Activated naive CD8-positive, alpha-beta T cell treated with anti-CD3 and anti-CD28 coated beads for 36 hours (primary cell): ENCODE data around the gene CST4. TPM values are rescaled to one million over a fixed set of nuclear protein-coding genes. Genes with fewer than 3 reads are reported as not detected.
"Not testable (repeated sequence)": the region's sequence is repeated elsewhere in the genome, so short reads cannot be mapped to it uniquely, and the experiment has no call there.

ENCODE experiments used
- DNase-seq: peaks from one replicate; pipeline ENCODE4 v3.0.0; 2021
- H3K27ac Mint-ChIP-seq: one replicate; pipeline ENCODE4 v1.8.0; 2022; ENCODE audit warnings: mild to moderate bottlenecking, moderate library complexity, mixed read lengths
- H3K27me3 Mint-ChIP-seq: one replicate; pipeline ENCODE4 v1.8.0; 2022; ENCODE audit warnings: mild to moderate bottlenecking, mixed read lengths
- H3K36me3 Mint-ChIP-seq: one replicate; pipeline ENCODE4 v1.8.0; 2021; ENCODE audit warnings: mild to moderate bottlenecking, mixed read lengths
- H3K4me1 Mint-ChIP-seq: one replicate; pipeline ENCODE4 v1.8.0; 2021; ENCODE audit warnings: mixed read lengths
- H3K4me3 Mint-ChIP-seq: one replicate; pipeline ENCODE4 v1.8.0; 2022; ENCODE audit warnings: mild to moderate bottlenecking, moderate library complexity, mixed read lengths
- H3K9me3 Mint-ChIP-seq: one replicate; pipeline ENCODE4 v1.8.0; 2022; ENCODE audit warnings: mixed read lengths
- total RNA-seq, 2 experiments: library from RNA; stranded (reverse); gene quantifications; one replicate each; pipeline ENCODE4 v1.2.3, GENCODE V29; 2021

The CST4 gene
- total RNA-seq, 2 experiments from 2014 or later, result not detected

GRCh38 chr20:23646106-23646873 is 42.5 kb downstream of the CST4 start:
- no peaks in the 10 kb centered on the region for H3K27me3 Mint-ChIP-seq
- H3K9me3 Mint-ChIP-seq, result no peaks in the 10 kb centered on the region
- no peak overlapping the region for H3K4me3 Mint-ChIP-seq
- H3K36me3 Mint-ChIP-seq, result no peaks in the 10 kb centered on the region
- no peak overlapping the region for H3K27ac Mint-ChIP-seq
- no peak for DNase-seq
- no peaks in the 10 kb centered on the region for H3K4me1 Mint-ChIP-seq

DNA sequence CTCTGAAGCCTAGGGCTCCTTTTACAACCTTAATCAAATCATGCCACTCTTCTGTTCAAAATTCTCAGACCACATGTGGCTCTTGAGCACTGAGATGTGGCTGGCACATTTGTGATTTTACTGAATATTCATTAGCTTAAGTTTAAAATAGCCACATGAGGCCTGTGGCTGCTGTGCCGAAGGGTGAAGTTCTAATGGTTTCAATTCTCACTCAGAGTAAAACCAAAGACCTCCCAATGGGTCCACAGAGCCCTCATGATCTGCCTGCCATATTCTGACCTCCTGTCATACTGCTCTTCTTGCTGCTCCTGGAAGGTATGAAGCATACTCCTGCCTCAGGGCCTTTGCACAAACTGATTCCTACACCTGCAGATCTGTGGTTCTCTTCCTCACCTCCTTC is 43.3 kb downstream of the CST4 start:
- H3K36me3 Mint-ChIP-seq, result no peaks in the 10 kb centered on the region
- no peak overlapping the region for H3K27ac Mint-ChIP-seq
- no peak overlapping the region for H3K4me3 Mint-ChIP-seq
- no peaks in the 10 kb centered on the region for H3K9me3 Mint-ChIP-seq
- H3K4me1 Mint-ChIP-seq, result no peaks in the 10 kb centered on the region
- no peaks in the 10 kb centered on the region for H3K27me3 Mint-ChIP-seq
- no peak for DNase-seq

DNA sequence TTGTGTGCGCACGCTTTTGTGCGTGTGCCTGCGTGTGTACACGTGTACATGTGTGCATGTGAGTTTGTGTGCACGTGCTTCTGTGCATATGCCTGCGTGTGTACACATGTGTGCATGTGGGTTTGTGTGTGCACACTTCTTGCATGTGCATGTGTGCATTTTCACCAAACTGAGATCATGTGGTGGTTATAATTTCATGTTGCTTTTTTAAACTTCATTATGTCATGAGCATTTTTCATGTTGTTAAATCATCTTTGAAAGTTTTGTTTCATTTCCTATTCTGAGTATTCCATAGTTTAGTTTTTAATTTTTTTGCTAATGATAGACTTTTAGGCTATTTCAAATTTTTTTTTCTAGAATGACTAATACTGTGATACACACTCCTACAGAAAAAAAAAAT is 44.7 kb downstream of the CST4 start:
- Mint-ChIP-seq H3K27me3 (peaks cover 7% of the 10 kb centered on the region), H3K9me3 (no peaks in the 10 kb centered on the region), H3K36me3 (no peaks in the 10 kb centered on the region), H3K27ac (no peak overlapping the region), H3K4me3 (no peak overlapping the region), H3K4me1 (no peaks in the 10 kb centered on the region)
- no peak for DNase-seq

- DNase-seq, result no peak
- Mint-ChIP-seq H3K27ac (no peak overlapping the region), H3K9me3 (no peaks in the 10 kb centered on the region)
These were observed 45.2 kb downstream of the CST4 start for GRCh38 chr20:23643659-23644058.

DNA sequence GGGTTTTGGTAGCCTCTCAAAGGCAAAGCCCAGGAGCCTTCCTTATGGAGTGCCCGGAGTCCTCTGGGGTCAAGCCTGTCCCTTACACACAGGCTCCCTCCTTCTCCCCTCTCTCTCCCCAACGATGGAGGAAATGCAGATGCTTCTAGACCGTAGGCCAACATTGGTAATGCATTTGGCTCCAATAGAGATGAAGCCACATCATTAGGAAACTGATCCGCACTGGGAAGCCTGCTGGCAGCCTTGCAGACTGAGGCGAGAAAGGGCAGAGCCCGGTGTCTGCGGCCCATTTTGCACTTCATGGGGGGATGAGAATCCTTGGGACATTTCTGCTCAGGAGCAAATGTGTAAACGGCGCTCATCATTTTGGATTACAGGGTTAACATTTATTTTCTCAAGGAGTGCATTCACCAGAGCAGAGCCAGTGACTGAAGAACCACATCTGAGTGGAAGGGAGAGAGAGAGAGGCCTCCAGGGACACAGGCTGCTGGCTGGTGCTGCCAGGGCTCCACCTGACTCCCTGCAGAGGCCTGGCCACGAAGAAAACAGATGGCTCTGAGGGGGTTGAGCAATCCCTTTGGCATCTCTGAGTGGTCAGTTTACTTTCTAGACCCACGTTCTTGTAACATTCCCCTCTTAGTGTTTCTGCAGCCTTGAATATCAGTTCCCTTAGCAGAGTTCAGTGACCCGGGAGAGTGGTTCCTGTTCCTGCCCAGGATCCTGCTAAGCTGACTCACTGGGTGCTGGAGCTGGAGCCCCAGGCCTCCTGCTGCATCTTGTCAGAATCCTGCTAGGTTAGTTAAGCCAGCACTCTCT is 46.7 kb downstream of the CST4 start:
- no peak for DNase-seq
- H3K36me3 Mint-ChIP-seq, result no peaks in the 10 kb centered on the region
- no peak overlapping the region for H3K4me3 Mint-ChIP-seq
- no peaks in the 10 kb centered on the region for H3K9me3 Mint-ChIP-seq
- peaks cover under 1% of the 10 kb centered on the region for H3K4me1 Mint-ChIP-seq
- peaks cover 15% of the 10 kb centered on the region for H3K27me3 Mint-ChIP-seq
- H3K27ac Mint-ChIP-seq, result no peak overlapping the region

More at GRCh38 chr20:23643659-23644058, 45.2 kb downstream of the CST4 start:
- Mint-ChIP-seq H3K27me3 (peaks cover 10% of the 10 kb centered on the region), H3K4me1 (no peaks in the 10 kb centered on the region), H3K4me3 (no peak overlapping the region), H3K36me3 (no peaks in the 10 kb centered on the region)

GRCh38 chr20:23640671-23641667 is 47.9 kb downstream of the CST4 start:
- DNase-seq, result no peak
- Mint-ChIP-seq H3K9me3 (no peaks in the 10 kb centered on the region), H3K4me3 (no peak overlapping the region), H3K36me3 (no peaks in the 10 kb centered on the region), H3K4me1 (peaks cover 3% of the 10 kb centered on the region), H3K27me3 (peaks cover 27% of the 10 kb centered on the region), H3K27ac (no peak overlapping the region)

DNA sequence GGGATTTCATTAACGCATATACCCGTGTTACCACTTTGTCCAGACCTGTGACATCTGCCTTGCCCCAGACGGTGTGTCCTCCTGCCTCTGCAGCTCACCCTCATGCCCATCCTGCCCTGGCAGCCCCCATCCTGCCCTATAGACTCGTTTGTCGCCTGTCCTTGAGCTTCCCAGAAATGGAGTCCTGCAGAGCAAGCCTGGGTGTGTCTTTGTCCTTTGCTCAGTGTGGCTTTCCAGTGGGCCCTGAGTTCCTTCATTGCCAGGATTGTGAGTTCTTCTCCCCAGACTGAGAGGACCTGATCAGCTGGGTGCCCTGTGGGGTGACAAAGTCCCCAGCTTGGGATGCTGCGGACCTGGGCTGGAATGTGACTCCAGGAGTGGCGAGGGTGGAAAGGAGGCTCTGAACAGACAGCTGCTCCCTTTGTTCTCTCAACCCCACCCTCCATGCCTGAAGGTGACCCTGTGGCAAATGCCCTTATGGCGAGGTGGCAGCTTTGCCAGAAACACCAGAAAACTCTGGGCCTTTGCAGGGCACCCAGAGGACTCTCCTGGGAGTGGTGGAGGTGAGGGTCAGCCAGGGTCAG is 48.7 kb downstream of the CST4 start:
- Mint-ChIP-seq H3K4me1 (peaks cover 3% of the 10 kb centered on the region), H3K27ac (no peak overlapping the region), H3K9me3 (no peaks in the 10 kb centered on the region), H3K4me3 (no peak overlapping the region), H3K36me3 (no peaks in the 10 kb centered on the region), H3K27me3 (peaks cover 29% of the 10 kb centered on the region)
- DNase-seq, result no peak

DNA sequence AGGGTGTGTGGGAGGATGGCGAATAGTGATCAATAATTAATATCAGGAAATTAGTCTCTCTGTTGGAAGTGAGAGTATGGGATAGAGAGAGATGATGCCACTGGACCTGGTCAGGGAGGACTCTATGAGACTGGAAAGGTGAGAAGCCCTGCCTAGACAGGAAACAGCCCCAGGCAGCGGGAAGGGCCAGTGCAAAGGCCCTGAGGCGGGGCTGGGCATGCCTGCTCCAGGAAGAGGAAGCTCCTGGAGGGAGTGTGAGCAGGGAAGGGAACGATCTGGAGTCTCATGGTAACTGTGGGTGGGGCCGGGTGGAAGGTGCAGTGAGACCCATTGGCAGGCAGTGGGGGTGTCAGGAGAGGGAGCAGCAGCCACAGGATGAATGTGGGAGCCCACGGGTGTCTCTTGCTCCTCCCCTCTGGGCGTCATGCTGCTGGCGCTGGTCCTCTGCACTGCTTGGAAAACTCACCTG is 49.3 kb downstream of the CST4 start:
- no peak overlapping the region for H3K27ac Mint-ChIP-seq
- H3K9me3 Mint-ChIP-seq, result no peaks in the 10 kb centered on the region
- no peak overlapping the region for H3K4me3 Mint-ChIP-seq
- H3K27me3 Mint-ChIP-seq, result peaks cover 29% of the 10 kb centered on the region
- H3K36me3 Mint-ChIP-seq, result no peaks in the 10 kb centered on the region
- peaks cover 3% of the 10 kb centered on the region for H3K4me1 Mint-ChIP-seq
- no peak for DNase-seq

DNA sequence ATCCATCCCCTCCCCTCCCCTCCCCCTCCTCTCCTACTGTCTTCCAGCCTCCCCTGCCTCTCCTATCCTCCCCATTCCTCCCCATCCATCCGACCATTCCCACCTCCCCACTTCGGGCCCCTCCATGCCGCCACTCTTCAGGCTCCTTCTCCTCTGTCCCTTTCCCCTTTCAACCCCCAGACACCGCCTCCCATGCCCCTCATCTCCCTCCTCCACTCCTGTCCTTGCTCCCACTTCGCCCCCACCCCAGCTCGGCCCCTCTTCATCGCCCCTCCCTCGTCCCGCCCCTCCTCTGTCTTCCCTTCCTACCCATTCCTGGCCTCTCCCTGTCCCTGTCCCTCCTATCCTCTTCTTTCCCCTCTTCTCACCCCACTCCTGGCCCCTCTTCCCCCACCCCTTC is 50.5 kb downstream of the CST4 start:
- H3K27me3 Mint-ChIP-seq, result peaks cover 29% of the 10 kb centered on the region
- peaks cover 3% of the 10 kb centered on the region for H3K4me1 Mint-ChIP-seq
- H3K27ac Mint-ChIP-seq, result no peak overlapping the region
- H3K4me3 Mint-ChIP-seq, result no peak overlapping the region
- DNase-seq, result no peak
- no peaks in the 10 kb centered on the region for H3K36me3 Mint-ChIP-seq
- H3K9me3 Mint-ChIP-seq, result no peaks in the 10 kb centered on the region

GRCh38 chr20:23637282-23638221 is 51.3 kb downstream of the CST4 start, which contains the start of gene CST3:
Gene CST3, minus strand, starts transcription at chr20:23637955. Its CDS starts 93 bp downstream, at chr20:23637862.
- H3K36me3 Mint-ChIP-seq, result no peaks in the 10 kb centered on the region
- DNase-seq, result peak; percentile 3

GRCh38 chr20:23636908-23637281 is 51.9 kb downstream of the CST4 start:
- peaks cover 29% of the 10 kb centered on the region for H3K27me3 Mint-ChIP-seq
- H3K27ac Mint-ChIP-seq, result no peak overlapping the region
- H3K4me3 Mint-ChIP-seq, result no peak overlapping the region
- H3K4me1 Mint-ChIP-seq, result peaks cover 3% of the 10 kb centered on the region
- no peaks in the 10 kb centered on the region for H3K36me3 Mint-ChIP-seq
- no peak for DNase-seq
- H3K9me3 Mint-ChIP-seq, result no peaks in the 10 kb centered on the region

More at GRCh38 chr20:23637282-23638221, 51.3 kb downstream of the CST4 start, which contains the start of gene CST3:
- Mint-ChIP-seq H3K4me3 (peak within 1 kb of the TSS; percentile 20), H3K27me3 (peaks cover 29% of the 10 kb centered on the region), H3K4me1 (peaks cover 3% of the 10 kb centered on the region), H3K9me3 (no peaks in the 10 kb centered on the region), H3K27ac (no peak within 1 kb of the TSS)

GRCh38 chr20:23636182-23636907 is 52.5 kb downstream of the CST4 start:
- DNase-seq, result no peak
- H3K4me3 Mint-ChIP-seq, result peak overlapping the region; percentile 18
- H3K36me3 Mint-ChIP-seq, result no peaks in the 10 kb centered on the region
- H3K27ac Mint-ChIP-seq, result no peak overlapping the region
- H3K9me3 Mint-ChIP-seq, result no peaks in the 10 kb centered on the region
- peaks cover 3% of the 10 kb centered on the region for H3K4me1 Mint-ChIP-seq
- peaks cover 29% of the 10 kb centered on the region for H3K27me3 Mint-ChIP-seq

GRCh38 chr20:23635768-23636090 is 53.1 kb downstream of the CST4 start:
- not testable (repeated sequence) for H3K36me3 Mint-ChIP-seq, DNase-seq, H3K4me3 Mint-ChIP-seq, H3K27ac Mint-ChIP-seq, H3K9me3 Mint-ChIP-seq, H3K4me1 Mint-ChIP-seq
- H3K27me3 Mint-ChIP-seq, result peaks cover 29% of the 10 kb centered on the region
